Measurements from ENCODE around the gene PLCL1.

The PLCL1 gene

DNA sequence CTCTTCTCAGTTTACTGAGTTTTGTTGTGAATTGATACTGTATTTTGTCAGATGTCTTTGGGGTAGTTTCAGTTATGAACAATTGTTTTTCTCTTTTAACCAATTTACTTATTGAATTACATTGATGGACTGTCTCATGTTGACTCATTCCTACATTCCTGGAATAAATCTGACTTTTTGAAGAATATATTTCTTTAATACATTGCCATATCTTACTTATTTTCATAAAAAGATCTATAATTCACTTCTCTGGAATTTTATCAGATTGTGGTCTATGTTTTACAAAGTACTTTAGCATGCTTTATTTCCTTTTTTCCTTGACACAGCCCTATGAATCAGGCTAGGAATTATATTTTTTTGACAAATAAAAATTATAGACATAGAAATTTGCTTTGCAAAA is 268.3 kb downstream of the PLCL1 start:
- DNase-seq (ENCODE audit: low read depth) = no peak
- TF ChIP-seq CTCF (IDR thresholded peaks at IDR 0.05; ENCODE audit: control insufficient read depth, insufficient read depth, low read depth, low read length, missing control alignments) = no peak

DNA sequence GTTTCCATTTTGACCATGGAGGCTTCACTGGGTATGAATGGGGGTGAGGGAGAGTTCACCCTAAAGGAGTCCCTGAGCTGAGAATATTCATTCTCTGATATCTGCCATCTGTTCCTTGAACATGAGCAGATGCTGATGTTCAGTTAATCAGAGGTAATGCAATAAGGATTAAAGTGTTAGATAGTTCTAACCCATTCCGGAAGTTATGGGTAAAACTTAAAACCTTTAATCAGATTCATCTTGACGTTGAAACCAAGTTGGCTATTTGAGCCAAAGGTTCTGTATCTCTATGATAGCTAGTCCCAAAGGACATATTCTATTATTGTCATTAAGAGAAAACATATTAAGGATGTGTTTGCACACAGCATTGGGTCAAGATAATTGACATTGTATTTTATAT is 268.9 kb downstream of the PLCL1 start:
- no peak for TF ChIP-seq CTCF (IDR thresholded peaks at IDR 0.05; ENCODE audit: control insufficient read depth, insufficient read depth, low read depth, low read length, missing control alignments)
- H3K4me3 ChIP-seq (ENCODE audit: control insufficient read depth, low read depth, low read length) = no peak overlapping the region
- no peak for DNase-seq (ENCODE audit: low read depth)

More for the DNA sequence above, 268.3 kb downstream of the PLCL1 start:
- no peak overlapping the region for H3K4me3 ChIP-seq (ENCODE audit: control insufficient read depth, low read depth, low read length)

DNA sequence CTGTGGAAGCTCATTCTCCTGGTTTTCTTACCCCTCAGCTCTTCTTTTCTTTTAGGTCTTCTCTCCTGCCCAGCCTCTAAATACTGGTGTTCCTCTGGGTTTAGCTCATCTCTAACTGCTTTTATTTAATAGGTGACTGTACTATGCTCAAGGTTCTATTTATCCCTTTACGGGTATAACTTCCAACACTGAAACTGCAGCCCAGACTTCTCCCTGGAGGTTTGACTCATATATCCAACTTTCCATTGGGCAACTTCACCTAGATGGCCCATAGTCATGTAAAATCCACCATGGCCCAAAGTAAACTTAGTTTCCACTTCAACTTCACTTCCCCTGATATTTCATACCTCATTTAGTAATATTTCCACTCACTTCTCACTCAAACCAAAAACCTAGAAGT is 273.1 kb downstream of the PLCL1 start:
- no peak for DNase-seq (ENCODE audit: low read depth)
- no peak for TF ChIP-seq CTCF (IDR thresholded peaks at IDR 0.05; ENCODE audit: control insufficient read depth, insufficient read depth, low read depth, low read length, missing control alignments)
- no peak overlapping the region for H3K4me3 ChIP-seq (ENCODE audit: control insufficient read depth, low read depth, low read length)

DNA sequence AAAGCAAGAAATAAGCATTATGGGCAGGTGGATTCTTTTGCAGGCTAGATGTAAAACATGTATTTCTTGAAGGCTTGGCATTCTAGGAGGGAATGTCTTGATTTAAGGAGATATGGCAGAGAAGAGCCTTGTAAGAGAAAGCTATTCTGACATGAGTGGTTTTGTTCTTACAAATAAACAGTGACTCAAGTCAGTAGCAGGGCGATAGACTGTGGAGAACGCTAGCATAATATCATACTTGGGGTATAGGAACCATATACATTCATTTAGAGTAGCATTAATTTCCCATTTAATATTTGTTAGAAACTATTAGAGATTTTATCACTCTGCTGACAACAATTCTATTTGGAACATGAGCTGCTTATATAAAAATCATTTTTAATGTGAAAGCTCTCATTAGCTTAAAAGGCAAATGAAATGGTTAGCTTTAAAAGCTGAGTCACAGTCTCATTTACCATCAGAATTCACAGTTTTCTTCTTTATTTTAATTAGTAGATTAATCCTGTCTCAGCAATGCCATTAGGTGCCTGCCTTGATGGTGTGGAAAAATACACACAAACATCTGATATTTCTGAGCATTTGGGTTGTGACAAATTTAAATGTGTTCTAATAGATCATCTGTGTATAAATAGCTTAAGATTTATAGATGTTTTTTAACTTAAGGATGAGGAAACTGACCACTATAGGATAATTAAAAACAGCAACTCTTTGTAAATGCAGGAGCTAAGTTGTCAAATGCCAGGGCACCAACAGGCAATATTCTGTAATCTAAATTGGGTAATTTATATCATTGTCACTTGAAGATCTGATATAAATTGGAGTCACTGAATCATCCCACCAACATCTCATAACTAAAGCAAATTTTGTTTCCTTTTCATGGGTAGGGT is 276.7 kb downstream of the PLCL1 start:
- no peak overlapping the region for H3K4me3 ChIP-seq (ENCODE audit: control insufficient read depth, low read depth, low read length)
- no peak for TF ChIP-seq CTCF (IDR thresholded peaks at IDR 0.05; ENCODE audit: control insufficient read depth, insufficient read depth, low read depth, low read length, missing control alignments)
- DNase-seq (ENCODE audit: low read depth) = no peak

DNA sequence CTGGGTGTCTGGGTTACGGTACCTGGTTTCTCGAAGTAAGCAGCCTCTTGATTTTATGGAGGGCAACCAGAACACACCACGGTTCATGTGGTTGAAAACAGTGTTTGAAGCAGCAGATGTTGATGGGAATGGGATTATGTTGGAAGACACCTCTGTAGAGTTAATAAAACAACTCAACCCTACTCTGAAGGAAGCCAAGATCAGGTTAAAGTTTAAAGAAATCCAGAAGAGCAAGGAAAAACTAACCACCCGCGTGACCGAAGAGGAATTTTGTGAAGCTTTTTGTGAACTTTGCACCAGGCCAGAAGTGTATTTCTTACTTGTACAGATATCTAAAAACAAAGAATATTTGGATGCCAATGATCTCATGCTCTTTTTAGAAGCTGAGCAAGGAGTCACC is 279.8 kb downstream of the PLCL1 start:
- TF ChIP-seq CTCF (IDR thresholded peaks at IDR 0.05; ENCODE audit: control insufficient read depth, insufficient read depth, low read depth, low read length, missing control alignments) = no peak
- no peak for DNase-seq (ENCODE audit: low read depth)

DNA sequence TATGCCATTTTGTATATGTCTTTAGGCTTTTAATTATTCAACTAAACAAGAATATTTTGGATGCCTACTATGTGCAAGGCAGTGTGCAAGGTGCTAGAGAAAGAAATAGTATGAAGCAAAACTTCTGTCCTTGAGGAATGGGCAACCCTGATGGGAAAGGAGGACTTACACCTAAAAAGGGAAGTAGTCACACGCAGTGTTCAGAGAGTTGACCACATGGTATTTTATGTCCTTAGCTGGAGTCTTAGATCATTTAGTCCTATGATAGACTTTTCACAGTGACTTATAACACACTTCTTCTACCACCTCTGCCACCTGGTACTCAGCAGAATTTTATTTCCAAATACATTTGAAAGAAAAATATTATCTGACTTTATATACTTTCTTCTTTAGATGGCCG is 291.6 kb downstream of the PLCL1 start:
- H3K4me3 ChIP-seq (ENCODE audit: control insufficient read depth, low read depth, low read length) = no peak overlapping the region
- DNase-seq (ENCODE audit: low read depth) = no peak
- no peak for TF ChIP-seq CTCF (IDR thresholded peaks at IDR 0.05; ENCODE audit: control insufficient read depth, insufficient read depth, low read depth, low read length, missing control alignments)

More for the DNA sequence above, 279.8 kb downstream of the PLCL1 start:
- no peak overlapping the region for H3K4me3 ChIP-seq (ENCODE audit: control insufficient read depth, low read depth, low read length)

Measured in AG09309 (cell line).